ENCODE measurements around the gene PLEKHA4.
A peak's percentile ranks its signal among the peaks of the same experiment; 100 is the strongest.

Gene PLEKHA4

GRCh38 chr19:48830088-48830487 lies 38.3 kb downstream of the PLEKHA4 start:
- H3K4me3 ChIP-seq (ENCODE audit: low read depth, low read length) = no peak overlapping the region

GRCh38 chr19:48826606-48827020 lies 41.8 kb downstream of the PLEKHA4 start:
- DNase-seq = no peak
- TF ChIP-seq CTCF (IDR thresholded peaks at IDR 0.05; ENCODE audit: low read depth, low read length) = peak; percentile 36

More at GRCh38 chr19:48830088-48830487, 38.3 kb downstream of the PLEKHA4 start:
- no peak for TF ChIP-seq CTCF (IDR thresholded peaks at IDR 0.05; ENCODE audit: low read depth, low read length)
- Histone ChIP-seq H3K4me1 (no peaks in the 10 kb centered on the region), H3K27me3 (no peaks in the 10 kb centered on the region), H3K36me3 (no peaks in the 10 kb centered on the region), H3K9me3 (no peaks in the 10 kb centered on the region)
- DNase-seq = no peak

GRCh38 chr19:48822514-48822913 lies 45.9 kb downstream of the PLEKHA4 start:
- no peaks in the 10 kb centered on the region for H3K27me3 ChIP-seq
- H3K36me3 ChIP-seq = no peaks in the 10 kb centered on the region
- TF ChIP-seq CTCF (IDR thresholded peaks at IDR 0.05; ENCODE audit: low read depth, low read length) = no peak
- no peak for DNase-seq
- H3K4me1 ChIP-seq = no peaks in the 10 kb centered on the region; the same call in 1 of the 2 replicates
- H3K9me3 ChIP-seq = no peaks in the 10 kb centered on the region; the same call in 1 of the 2 replicates
- H3K4me3 ChIP-seq (ENCODE audit: low read depth, low read length) = no peak overlapping the region

More at GRCh38 chr19:48826606-48827020, 41.8 kb downstream of the PLEKHA4 start:
- no peaks in the 10 kb centered on the region; the same call in 1 of the 2 replicates for H3K9me3 ChIP-seq
- no peaks in the 10 kb centered on the region for H3K27me3 ChIP-seq
- H3K4me3 ChIP-seq (ENCODE audit: low read depth, low read length) = no peak overlapping the region
- no peaks in the 10 kb centered on the region for H3K36me3 ChIP-seq
- no peaks in the 10 kb centered on the region for H3K4me1 ChIP-seq

- Histone ChIP-seq H3K9me3 (no peaks in the 10 kb centered on the region; the same call in 1 of the 2 replicates), H3K4me3 (ENCODE audit: low read depth, low read length) (no peak overlapping the region), H3K36me3 (no peaks in the 10 kb centered on the region), H3K27me3 (no peaks in the 10 kb centered on the region), H3K4me1 (no peaks in the 10 kb centered on the region; the same call in 1 of the 2 replicates)
- no peak for TF ChIP-seq CTCF (IDR thresholded peaks at IDR 0.05; ENCODE audit: low read depth, low read length)
- no peak for DNase-seq
Measured at GRCh38 chr19:48821633-48822032, 46.8 kb downstream of the PLEKHA4 start.

GRCh38 chr19:48819366-48819816 lies 49.0 kb downstream of the PLEKHA4 start:
- no peak overlapping the region for H3K4me3 ChIP-seq (ENCODE audit: low read depth, low read length)
- TF ChIP-seq CTCF (IDR thresholded peaks at IDR 0.05; ENCODE audit: low read depth, low read length) = no peak
- H3K4me1 ChIP-seq = peaks cover 5% of the 10 kb centered on the region
- H3K36me3 ChIP-seq = no peaks in the 10 kb centered on the region
- DNase-seq = no peak
- no peaks in the 10 kb centered on the region for H3K27me3 ChIP-seq
- no peaks in the 10 kb centered on the region; the same call in 1 of the 2 replicates for H3K9me3 ChIP-seq

- no peak overlapping the region for H3K4me3 ChIP-seq (ENCODE audit: low read depth, low read length)
- H3K4me1 ChIP-seq = peaks cover 7% of the 10 kb centered on the region
- no peak for DNase-seq
- no peak for TF ChIP-seq CTCF (IDR thresholded peaks at IDR 0.05; ENCODE audit: low read depth, low read length)
- H3K9me3 ChIP-seq = no peaks in the 10 kb centered on the region; the same call in 1 of the 2 replicates
- no peaks in the 10 kb centered on the region for H3K36me3 ChIP-seq
- H3K27me3 ChIP-seq = no peaks in the 10 kb centered on the region
Measured at GRCh38 chr19:48818234-48818820, 50.1 kb downstream of the PLEKHA4 start.
